ENCODE data around the gene KCNF1.

Gene KCNF1, protein sequence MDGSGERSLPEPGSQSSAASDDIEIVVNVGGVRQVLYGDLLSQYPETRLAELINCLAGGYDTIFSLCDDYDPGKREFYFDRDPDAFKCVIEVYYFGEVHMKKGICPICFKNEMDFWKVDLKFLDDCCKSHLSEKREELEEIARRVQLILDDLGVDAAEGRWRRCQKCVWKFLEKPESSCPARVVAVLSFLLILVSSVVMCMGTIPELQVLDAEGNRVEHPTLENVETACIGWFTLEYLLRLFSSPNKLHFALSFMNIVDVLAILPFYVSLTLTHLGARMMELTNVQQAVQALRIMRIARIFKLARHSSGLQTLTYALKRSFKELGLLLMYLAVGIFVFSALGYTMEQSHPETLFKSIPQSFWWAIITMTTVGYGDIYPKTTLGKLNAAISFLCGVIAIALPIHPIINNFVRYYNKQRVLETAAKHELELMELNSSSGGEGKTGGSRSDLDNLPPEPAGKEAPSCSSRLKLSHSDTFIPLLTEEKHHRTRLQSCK

DNA sequence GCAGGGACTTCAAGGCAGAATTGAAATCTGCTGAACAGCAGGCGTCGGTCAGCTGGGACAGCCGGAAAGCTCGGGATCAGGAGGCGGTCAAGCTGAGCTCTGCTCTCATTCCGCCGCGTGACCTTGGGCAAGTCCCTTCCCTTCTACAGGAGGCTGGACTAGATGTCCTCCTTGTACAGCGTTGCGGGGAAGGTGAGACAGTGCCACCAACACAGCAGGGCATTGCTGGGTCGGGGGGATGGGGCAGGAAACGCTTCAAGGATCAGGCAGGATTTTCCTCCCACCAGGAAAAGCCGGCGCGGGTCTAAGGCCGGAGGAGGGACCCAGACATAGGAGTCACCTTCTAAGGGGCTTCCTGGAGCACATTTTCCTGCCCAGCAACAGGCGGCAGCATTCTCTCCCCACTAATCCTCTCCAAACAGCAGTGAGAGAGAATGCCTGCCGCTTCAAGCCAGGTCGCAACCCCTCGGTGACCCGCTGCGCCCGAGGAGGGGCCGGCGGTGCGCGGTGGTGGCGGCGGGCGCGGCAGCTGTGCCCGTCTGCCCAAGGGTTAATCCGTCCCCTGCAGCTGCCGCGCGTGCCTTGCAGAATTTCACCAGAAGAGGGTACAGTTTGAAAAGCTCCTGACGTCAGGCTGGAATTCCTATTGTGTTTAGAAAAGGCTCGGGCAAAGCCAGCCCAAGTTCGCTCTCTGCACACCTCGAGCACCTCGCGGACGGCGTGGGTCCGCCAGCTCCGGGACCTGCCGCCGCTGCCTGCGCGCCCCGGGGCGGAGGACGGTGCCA, at the start of gene KCNF1:
TSS of gene KCNF1 (plus strand) at position 644 of the 785 bp plus-strand sequence. CDS start 493 bp downstream, outside the sequence.
- DNase-seq: peak in 11 of 56 donors; percentile 20 to 38 (median 32)

DNA sequence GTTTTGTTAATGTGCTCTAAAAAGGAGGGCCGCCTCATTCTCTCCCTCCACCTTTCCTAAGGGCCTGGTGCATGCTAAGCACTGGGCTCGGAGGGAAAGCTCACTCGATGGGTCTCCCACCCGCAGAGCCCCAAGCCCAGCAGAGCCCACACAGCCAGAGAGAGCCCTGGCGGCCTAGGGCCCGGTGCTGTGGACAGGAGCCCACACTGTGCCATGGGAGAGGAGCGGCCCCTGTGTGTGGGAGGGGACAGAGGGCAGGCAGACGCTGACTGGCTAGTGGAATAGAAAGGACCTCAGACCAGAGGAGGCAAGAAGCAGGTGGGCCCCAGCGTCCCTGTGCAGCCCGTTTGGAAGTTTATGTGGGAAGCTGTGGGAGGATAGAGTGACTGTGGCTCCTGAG, 49.4 kb upstream of the KCNF1 start:
- DNase-seq: no peak

DNA sequence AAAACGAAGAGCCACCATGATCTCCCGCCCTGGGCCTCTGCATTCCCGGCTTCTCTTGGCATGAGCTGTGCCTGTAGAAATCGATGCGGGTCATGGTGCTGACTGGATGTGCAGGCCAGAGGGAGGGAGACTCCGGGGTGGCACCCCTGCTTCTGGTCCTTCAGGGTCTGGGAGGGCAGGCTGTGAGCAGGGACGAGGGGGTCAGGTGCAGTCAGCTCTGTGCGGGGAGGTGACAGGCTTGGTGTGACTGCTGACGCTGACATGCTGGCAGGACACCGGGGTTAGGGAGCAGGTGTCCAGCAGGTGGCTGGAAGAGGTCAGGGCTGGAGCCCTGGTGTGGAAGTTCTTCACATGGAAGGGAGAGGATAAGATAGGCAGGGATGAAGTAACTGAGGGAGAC, 48.7 kb upstream of the KCNF1 start:
- no peak for DNase-seq

DNA sequence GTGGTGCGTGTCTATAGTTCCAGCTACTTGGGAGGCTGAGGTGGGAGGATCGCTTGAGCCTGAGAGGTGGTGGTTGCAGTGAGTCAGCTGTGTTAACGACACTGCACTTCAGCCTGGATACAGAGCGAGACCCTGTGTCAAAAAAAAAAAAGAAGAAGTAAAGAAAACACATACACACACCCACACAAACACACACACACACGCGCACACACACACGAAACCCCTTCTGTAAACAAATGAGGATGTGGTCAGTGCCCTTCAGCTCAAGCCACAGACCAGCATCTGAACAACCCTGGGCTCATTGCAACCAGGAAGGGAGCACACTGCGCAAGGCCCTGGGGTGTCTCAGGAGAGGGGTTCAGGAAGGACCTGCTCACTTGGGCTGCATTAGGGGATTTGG, 47.9 kb upstream of the KCNF1 start:
- DNase-seq: peak in 4 of 56 donors; percentile 13 to 28 (median 22)

DNA sequence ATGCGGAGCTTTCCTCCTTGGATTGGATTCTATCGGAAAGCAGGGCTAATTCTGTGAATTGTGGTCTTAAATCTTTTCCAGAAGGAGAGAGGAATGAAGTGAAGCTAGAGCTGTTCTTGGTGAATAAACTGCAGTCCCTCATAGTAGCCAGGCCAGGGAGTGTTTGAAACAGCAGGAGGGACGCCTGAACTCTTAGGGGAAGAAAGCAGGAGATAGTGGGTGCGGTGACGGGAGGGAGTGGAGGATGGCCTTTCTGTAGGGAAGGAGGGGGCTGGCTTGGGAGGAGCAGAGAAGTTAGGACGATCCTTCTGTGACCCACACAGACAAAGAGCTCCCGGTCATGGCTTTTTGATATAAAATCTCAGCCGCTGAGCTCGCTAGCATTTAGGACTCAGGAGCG, 47.5 kb upstream of the KCNF1 start:
- DNase-seq: no peak

DNA sequence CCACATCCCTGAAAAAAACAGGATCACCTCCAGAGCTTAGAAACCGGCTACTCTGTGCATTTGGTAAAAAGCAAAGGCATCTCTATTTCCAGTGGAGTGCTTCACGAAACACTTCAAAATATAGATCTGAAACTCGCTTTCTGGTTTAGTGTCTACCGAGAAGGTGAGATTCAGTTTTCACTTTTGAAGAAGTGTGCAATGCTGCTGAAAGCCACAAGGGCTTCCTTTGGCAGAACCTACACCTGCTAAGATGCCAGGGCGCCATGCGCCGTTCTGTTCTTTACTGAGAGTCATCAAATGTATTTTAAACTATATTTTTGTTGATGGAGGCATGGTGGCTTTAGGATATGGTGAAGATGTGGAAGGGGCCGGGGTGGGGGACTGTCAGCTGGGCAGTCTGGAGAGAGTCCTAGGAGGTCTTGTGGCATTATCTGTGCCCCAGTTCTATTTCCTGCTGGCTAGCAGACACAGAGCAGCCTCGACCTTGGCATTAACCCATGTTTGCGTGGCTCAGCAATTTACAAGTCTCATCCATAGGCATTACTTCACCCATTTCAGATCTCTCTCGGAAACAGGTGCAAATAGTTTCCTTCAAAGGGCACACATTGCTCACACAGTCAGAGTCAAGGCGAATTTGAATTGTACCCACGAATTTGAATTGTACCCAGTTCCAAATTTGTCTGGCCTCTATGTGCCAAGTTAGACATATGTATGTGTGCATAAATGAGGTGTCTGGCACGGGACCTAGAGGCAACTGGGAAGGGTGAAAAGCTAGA, 46.7 kb upstream of the KCNF1 start:
- no peak for DNase-seq

DNA sequence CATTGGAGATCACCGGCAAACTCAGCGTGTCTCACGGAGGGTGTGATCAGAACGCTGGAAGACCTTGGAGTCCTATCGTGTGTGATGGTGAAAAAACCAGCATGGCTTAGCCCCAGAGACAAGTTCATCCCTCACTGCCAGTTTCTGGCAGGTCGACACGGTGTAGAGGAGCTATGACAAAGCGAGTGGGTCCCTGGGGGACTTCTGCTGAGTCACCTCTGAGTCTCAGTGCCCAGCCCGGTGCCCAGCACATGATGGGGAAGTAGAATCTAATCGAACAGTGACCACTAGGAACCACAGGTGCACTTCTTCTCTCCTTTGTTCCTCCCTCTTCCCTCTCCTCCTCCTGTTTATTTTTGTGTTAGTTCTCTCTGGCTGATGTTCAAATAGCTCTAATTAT, 45.9 kb upstream of the KCNF1 start:
- no peak for DNase-seq

DNA sequence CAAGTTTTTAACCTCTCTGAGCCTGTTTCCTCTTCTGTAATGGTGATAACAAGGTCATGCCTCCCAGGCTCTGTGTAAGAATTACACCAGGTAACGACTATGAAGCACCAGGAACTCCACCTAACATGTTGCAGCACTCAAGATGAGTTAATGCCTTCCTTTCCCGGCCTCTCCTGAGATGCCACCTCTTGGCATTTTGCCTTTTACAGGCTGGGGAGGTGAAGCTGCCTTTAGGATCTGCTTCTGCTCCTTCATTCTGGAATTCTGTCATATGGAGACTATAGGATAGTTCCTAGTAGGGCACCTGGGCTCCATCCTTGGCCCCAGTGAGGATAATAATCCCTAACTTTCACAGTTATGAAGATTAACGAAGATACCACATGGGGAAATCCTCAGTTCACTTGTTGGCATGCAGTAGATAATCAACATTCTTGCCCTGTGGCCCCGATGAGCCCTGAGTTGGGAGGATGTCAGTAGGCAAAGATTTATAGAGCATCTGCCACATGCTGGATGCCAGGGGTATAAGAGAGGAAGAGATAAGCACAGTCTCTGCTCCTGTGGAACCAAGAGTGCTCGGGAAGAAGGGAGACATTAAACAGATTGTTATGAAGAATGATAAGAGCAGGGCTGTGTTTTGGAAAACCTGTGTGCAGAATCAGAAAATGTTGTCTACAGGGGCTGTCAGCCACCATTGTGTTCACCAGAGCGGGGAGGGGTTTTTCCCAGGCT, 43.9 kb upstream of the KCNF1 start:
- DNase-seq: no peak

DNA sequence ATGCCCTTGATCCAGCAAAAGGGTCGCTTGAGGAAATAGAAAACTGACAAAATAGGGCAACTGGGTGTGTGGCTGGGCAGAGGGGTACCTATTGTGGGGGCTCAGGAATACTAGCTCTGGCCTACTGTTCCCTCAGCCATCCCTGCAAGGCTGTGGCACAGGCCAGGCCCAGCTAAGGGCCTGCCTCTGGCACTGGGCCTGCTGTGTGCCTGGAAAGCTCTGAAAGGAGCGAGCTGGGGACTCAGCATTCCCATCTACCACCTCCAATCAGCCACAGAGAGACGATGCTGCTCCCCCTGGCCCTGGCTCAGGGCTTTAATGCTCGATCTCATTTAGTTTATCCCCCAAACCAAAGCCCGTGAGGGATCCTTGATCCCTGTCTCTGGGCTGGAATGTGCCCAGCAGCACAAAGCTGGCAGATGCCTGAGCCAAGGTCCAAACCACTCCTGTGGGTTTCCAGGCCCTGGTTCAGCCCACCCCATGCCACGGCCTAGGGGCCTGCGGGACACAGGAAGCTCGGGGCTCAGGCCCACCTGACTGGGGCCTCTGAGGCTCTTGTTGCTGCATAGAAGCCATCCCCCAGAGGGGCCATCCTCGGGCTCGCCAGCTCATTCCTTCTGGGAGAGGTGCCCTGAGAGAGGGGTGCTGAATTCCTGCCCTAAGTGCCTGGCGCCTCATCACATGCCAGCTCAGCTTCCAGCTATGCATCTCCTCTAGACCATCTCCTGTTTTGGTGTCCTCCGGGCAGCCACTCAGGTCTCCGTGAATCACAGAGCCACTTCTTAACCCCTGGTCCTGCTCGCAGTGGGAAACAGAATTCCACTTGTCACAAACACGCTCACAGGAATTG, 43.0 kb upstream of the KCNF1 start:
- peak in 1 of 56 donors; percentile 19 for DNase-seq

DNA sequence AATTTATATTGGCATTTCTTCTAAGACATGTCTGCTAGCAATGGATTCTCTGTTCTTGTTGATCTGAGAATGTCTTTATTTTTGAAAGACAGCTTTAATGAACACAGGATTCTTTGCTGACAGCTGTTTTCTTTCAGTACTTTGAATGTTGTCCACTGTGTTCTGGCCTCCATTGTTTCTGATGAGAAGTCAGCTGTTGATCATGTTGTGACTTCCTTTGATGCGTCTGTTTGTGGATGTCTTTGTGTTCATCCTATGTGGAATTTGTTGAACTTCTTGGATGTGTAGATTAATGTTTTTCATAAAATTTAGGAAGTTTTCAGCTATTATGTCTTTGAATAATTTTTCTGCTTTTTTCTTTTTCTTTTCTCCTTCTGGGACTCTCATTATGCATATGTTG, 39.8 kb upstream of the KCNF1 start:
- no peak for DNase-seq

DNA sequence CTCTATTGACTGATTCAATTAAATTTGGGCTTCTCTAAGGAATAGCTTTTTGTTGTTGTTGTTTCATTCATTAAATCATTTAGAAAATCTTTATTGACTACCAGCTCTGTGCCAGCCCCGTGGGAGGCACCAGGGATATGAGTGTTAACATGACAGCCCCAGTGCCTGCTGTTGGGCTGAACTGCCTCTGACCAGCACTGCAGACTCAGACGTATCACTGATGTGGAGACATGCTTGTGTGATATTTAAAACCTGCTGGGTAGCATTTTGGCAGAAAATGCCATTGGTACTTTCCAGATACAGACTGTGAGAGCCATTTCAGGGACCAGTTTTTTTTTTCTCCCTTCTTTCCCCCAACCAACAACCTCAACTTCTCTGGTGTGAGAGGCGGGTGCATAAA, 38.6 kb upstream of the KCNF1 start:
- DNase-seq: no peak

DNA sequence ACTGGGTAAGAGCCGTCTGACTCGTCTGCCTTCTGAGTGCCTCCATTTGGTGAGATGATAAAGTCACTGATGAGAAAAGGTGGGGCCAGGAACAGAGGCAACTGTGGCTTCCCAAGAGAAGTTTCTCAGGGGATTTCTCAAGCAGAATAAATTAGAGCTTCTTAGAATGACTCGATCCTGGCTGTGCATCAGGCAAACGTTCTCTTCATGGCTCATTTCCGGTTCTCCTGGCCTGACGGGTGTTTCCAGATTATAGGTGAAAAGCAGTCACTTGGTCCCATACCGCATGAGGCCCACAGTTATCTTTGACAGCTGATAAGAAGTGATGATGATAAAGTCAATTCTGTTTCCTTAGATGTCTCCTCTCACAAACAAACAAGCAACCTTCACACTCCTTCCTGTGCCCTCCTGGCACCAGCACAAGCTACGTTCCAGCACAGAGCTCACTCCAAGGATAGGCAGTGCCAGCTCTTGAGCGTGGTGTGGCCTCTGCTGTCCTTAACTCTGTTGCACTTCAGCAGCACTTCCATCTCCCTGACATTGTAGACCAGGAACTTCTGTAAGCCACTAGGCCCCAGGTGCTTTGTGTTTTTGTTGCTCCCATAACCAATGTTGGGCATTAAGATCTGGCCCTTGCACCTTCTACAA, 37.8 kb upstream of the KCNF1 start:
- DNase-seq: no peak

DNA sequence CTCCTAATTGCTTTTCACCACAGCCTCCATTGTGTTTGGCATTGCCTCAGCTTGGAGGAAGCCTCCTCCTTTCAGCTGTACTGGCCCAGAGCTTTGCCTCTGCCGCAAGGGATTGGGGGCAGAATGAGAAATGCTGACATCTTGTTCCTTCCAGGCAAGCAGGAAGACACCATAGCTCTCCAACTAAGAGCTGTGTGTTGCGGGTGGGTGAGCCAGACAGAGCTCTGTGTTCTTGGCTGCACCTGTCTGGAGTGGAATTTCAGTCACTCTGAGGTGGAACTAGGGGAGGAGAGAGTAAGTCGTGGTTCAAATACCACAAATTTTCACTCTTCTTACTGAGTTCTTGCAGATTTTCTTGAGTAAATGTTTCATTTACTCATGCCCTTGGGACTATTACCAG, 36.6 kb upstream of the KCNF1 start:
- DNase-seq: no peak

DNA sequence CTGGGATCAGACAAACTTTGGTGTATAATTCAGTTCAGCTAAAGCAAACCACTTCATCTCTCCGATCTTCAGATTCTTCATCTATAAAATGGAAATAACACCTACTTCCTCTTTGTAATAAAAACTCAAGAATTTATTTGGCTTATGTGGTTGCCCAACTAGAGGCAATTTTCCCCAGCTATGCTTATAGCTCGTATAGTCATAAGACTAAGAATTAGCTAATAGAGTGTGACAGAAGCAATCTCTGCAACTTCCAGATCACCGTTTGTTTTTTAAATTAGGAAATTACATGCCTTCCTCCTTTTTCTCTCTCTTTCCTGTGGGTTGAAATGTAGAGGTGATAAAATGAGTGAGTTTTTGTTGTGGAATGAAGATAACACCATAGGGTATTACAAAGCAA, 35.3 kb upstream of the KCNF1 start:
- no peak for DNase-seq

DNA sequence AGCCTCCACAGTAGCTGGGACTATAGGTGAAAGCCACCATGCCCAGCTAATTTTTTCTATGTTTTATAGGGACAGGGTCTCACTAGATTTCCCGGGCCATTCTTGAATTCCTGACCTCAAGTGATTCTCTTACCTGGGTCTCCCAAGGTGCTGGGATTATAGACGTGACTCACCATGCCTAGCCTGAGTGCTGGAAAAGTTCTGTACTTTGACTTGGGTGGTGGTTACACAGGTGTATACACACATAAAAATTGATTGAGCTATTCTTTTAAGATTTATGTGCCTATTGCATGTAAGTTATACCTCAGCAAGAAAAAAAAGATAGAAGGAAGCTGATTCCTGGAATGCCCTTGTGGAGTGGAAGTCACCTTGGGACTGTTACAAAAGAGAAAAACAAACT, 34.8 kb upstream of the KCNF1 start:
- DNase-seq: no peak

DNA sequence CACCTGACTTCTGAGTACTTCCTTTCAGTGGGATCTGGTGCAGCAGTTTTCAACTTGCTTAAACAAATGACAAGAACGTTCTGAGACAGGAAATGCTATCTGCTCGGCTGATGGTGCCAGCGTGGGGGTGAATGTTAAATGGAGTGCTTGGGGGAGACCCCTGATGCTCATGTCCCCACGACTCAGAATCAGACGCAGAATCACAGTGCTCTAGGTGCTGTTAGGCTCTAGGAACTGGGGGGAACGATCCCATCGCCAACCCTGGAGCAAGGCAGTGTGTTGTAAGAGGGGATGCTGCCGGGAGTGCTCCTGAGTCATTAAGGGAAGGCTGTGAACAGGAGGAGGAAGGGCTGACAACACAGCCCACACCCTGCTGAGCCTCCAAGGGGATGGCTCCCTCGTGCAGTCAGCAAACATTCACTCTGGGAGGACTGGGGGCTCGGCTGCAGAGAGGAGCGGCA, 34.1 kb upstream of the KCNF1 start:
- DNase-seq: peak in 6 of 56 donors; percentile 28 to 69 (median 38)

DNA sequence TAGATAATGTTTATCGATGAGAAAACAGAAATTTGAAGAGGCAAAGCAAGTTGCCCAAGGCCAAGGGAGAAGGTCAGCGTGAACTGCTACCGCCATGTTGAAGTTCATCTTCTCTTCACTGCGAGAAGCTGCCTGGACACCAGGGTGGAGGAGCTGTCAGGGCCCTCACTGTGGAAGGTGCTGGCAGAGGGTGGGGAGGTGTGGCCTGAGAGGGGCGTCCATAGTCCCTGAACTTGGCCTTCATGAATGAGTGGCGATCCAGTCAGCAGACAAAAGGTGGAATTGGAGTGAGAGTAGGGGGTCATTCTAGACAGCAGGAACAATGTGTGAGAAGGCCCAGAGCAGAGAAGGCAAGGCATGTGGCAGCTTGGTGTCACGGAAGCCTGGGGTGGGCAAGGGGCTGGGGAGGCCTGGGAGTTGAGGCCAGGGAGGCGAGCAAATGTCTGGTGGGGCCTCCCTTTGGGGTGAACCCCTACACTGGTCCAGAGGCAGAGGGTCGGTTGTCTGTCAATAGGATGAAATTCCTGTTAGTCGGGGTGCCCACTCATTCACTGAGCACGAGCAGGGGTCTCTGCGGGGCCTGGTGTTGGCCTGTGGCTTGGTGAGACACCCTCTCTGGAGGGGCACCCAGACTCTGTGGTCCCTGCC, 33.3 kb upstream of the KCNF1 start:
- no peak for DNase-seq

DNA sequence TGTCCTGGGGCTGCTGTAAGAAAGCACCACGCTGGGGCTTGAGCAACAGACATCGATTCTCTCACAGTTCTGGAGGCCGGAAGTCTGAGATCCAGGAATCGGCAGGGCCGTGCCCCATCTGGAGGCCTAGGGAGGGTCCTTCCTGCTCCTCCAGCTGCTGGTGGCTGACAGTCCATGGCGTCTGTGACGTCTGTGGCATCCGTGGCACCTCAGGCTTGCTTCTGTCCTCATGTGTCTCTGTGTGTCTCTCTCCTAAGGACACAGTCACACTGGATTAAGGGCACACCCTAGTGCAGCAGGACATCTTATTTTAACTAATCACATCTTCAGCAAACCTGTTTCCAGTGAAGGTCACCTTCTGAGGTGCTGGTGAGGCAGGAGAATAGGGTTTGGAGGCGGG, 32.6 kb upstream of the KCNF1 start:
- DNase-seq: no peak

Data from amygdala (tissue), 56 donors.